22Rv1 (cell line): ENCODE measurements around the gene KCNS3.

Experiments used
- ZFX ChIP-seq: fragments of 450-650 bp; IDR thresholded peaks from 2 replicates; pipeline ENCODE4 v1.6.1; 2017; ENCODE audit warnings: antibody characterized with exemption, borderline replicate concordance
- TF ChIP-seq, protein P1 (sequence below): fragments of 450-650 bp; IDR thresholded peaks from 2 replicates; pipeline ENCODE4 v1.5.1; 2017; ENCODE audit warnings: mild to moderate bottlenecking

DNA sequence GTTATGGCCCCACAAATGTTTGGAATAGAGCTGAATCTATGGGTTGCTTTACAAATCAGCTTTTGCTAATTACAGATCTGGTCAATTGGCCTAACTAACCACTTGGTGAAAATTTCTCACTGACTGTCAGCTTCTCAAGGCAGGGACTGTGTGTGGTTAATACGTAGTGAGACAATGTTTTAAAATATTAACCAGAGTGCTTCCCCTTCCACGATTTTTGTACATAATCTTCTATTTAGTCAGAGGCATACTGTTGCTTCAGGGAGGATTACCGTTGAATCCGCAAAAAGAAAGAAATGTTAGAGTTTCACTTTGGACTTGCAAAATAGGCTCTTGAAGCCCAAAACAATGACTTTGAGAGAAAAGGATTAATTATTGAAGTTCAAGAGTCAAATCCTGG is 14.9 kb upstream of the KCNS3 start:
- TF ChIP-seq, protein P1, sequence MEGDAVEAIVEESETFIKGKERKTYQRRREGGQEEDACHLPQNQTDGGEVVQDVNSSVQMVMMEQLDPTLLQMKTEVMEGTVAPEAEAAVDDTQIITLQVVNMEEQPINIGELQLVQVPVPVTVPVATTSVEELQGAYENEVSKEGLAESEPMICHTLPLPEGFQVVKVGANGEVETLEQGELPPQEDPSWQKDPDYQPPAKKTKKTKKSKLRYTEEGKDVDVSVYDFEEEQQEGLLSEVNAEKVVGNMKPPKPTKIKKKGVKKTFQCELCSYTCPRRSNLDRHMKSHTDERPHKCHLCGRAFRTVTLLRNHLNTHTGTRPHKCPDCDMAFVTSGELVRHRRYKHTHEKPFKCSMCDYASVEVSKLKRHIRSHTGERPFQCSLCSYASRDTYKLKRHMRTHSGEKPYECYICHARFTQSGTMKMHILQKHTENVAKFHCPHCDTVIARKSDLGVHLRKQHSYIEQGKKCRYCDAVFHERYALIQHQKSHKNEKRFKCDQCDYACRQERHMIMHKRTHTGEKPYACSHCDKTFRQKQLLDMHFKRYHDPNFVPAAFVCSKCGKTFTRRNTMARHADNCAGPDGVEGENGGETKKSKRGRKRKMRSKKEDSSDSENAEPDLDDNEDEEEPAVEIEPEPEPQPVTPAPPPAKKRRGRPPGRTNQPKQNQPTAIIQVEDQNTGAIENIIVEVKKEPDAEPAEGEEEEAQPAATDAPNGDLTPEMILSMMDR = no peak
- TF ChIP-seq ZFX = no peak
